Sigmoid colon (tissue), 7 donors: Measurements from ENCODE around the gene LRFN2. TPM values are rescaled to one million over a fixed set of nuclear protein-coding genes. Genes with fewer than 3 reads are reported as not detected.

Experiments used
- DNase-seq: peaks from one replicate; pipeline ENCODE4 v3.0.0-alpha.2; 2019
- H3K27ac ChIP-seq, 4 donors: fragments of 200-600 bp; sonication (generic); one replicate each; pipeline ENCODE4 v1.5.1; 2016 to 2019; ENCODE audit warnings: mild to moderate bottlenecking in 1 of 4
- H3K27me3 ChIP-seq, 3 donors: fragments of 200-600 bp; sonication (generic); one replicate each; pipeline ENCODE4 v1.5.1; 2019; ENCODE audit warnings: mild to moderate bottlenecking in 1 of 3
- H3K36me3 ChIP-seq, 4 donors: fragments of 200-600 bp; sonication (generic); one replicate each; pipeline ENCODE4 v1.5.1; 2016 to 2019
- H3K4me1 ChIP-seq, 4 donors: fragments of 200-600 bp; sonication (generic); one replicate each; pipeline ENCODE4 v1.5.1; 2017 to 2019
- H3K4me3 ChIP-seq, 4 donors: fragments of 200-600 bp; sonication (generic); one replicate each; pipeline ENCODE4 v1.5.1; 2017 to 2019; ENCODE audit warnings: mild to moderate bottlenecking in 2 of 4, moderate library complexity in 1 of 4
- H3K9me3 ChIP-seq, 4 donors: fragments of 200-600 bp in 3 of 4; sonication (generic) in 3 of 4; one replicate each; pipeline versions ENCODE4 v1.5.1 to v1.6.1; 2013 to 2019
- EP300 ChIP-seq, 4 donors: sonication (generic); formaldehyde crosslinking; IDR thresholded peaks; one replicate each; pipeline ENCODE4 v1.6.1; 2017; ENCODE audit warnings: antibody characterized with exemption in 4 of 4
- POLR2A ChIP-seq, 2 donors: fragments of 450-650 bp; IDR thresholded peaks; one replicate each; pipeline ENCODE4 v1.6.1; 2016; ENCODE audit warnings: antibody characterized with exemption in 2 of 2, mild to moderate bottlenecking in 2 of 2, moderate library complexity in 2 of 2
- POLR2AphosphoS5 ChIP-seq, 4 donors: sonication (generic); formaldehyde crosslinking; IDR thresholded peaks; one replicate each; pipeline ENCODE4 v1.6.1; 2017; ENCODE audit warnings: antibody characterized with exemption in 4 of 4
- WGBS, 2 donors: extraction: QIAGEN DNeasy Blood & Tissue Kit; methylation state at CpG; one replicate each; pipeline ENCODE4 v1.1.7; 2013; 5-methylcytosine and 5-hydroxymethylcytosine counted together
- intact Hi-C: fragments of 100-400 bp; cut with DNase I; formaldehyde crosslinking; loops from one replicate; pipeline ENCODE4 v1.15.1; 2023
- polyA plus RNA-seq, 3 donors: library from polyadenylated mRNA; stranded (reverse); fragments of 200-250 nt; gene quantifications; one replicate each; pipeline ENCODE4 v1.2.3, GENCODE V29; 2013
- total RNA-seq, 4 donors: library from RNA; depleted of rRNA; stranded (reverse); fragments of >200 nt; gene quantifications; one replicate each; pipeline ENCODE4 v1.1.0, GENCODE V29; 2016
- TF ChIP-seq, protein P1 (sequence below), 4 experiments: fragments of 450-650 bp in 3 of 4; fragments of 200-600 bp in 1 of 4; IDR thresholded peaks; one replicate each; pipeline ENCODE4 v1.5.1; 2016 to 2019; ENCODE audit warnings: antibody characterized with exemption in 4 of 4, mild to moderate bottlenecking in 3 of 4, moderate library complexity in 2 of 4
- donor health status: healthy with polysubstance abuse.
- donor health status: Bipolar disorder and iron deficiency.
- donor health status: healthy.

LRFN2 gene
- total and polyA plus RNA-seq, 7 donors: 0.10 to 0.60 (median 0.49) TPM; not detected in 4

GRCh38 chr6:40606981-40607380 is 19.8 kb upstream of the LRFN2 start:
- Histone ChIP-seq H3K4me1 (no peaks in the 10 kb centered on the region), H3K27ac (no peak overlapping the region), H3K4me3 (no peak overlapping the region), H3K9me3 (no peaks in the 10 kb centered on the region), H3K27me3 (peaks cover 0 to 5% (median 5%) of the 10 kb centered on the region in 3 donors), H3K36me3 (no peaks in the 10 kb centered on the region)
- intact Hi-C loops: no loop called here
- no peak for DNase-seq
- 81 to 88% methylated on average over 4 of the region's 4 CpGs for WGBS, 2 donors
- no peak for TF ChIP-seq EP300 (IDR thresholded peaks at IDR 0.05)
- no peak for TF ChIP-seq POLR2AphosphoS5 (IDR thresholded peaks at IDR 0.05)
- TF ChIP-seq, protein P1, sequence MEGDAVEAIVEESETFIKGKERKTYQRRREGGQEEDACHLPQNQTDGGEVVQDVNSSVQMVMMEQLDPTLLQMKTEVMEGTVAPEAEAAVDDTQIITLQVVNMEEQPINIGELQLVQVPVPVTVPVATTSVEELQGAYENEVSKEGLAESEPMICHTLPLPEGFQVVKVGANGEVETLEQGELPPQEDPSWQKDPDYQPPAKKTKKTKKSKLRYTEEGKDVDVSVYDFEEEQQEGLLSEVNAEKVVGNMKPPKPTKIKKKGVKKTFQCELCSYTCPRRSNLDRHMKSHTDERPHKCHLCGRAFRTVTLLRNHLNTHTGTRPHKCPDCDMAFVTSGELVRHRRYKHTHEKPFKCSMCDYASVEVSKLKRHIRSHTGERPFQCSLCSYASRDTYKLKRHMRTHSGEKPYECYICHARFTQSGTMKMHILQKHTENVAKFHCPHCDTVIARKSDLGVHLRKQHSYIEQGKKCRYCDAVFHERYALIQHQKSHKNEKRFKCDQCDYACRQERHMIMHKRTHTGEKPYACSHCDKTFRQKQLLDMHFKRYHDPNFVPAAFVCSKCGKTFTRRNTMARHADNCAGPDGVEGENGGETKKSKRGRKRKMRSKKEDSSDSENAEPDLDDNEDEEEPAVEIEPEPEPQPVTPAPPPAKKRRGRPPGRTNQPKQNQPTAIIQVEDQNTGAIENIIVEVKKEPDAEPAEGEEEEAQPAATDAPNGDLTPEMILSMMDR (IDR thresholded peaks at IDR 0.05): no peak
- no peak for TF ChIP-seq POLR2A (IDR thresholded peaks at IDR 0.05)

- Histone ChIP-seq H3K27ac (no peak overlapping the region), H3K4me3 (no peak overlapping the region), H3K27me3 (peaks cover 0 to 9% (median 5%) of the 10 kb centered on the region in 3 donors), H3K4me1 (no peaks in the 10 kb centered on the region), H3K36me3 (no peaks in the 10 kb centered on the region), H3K9me3 (no peaks in the 10 kb centered on the region)
- DNase-seq: no peak
- intact Hi-C loops: no loop called here
- WGBS, 2 donors: 76 to 81% methylated on average over 2 of the region's 2 CpGs
- TF ChIP-seq EP300 (IDR thresholded peaks at IDR 0.05): no peak
- TF ChIP-seq, protein P1 (IDR thresholded peaks at IDR 0.05): no peak
- no peak for TF ChIP-seq POLR2AphosphoS5 (IDR thresholded peaks at IDR 0.05)
- no peak for TF ChIP-seq POLR2A (IDR thresholded peaks at IDR 0.05)
Measured at GRCh38 chr6:40606526-40606925, 19.4 kb upstream of the LRFN2 start.

DNA sequence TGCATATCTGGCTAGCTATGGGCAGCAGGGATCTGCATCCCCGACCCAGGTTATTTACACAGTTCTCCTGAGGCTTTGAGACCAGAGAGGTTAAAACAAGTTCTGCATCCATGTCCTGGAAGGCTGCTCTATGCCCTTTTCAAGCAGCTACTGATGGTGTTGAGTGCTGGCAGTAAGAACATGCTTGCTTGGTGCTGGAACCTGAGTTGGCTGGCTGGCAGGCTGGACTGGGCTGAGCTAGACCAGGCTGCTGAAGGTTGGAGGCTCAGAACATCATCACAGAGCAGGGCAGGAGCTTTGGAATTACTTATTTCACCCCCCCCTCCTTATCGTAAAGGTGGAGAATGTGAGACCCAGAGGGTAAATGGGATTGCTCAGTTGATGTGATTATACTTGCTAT is 16.9 kb upstream of the LRFN2 start:
- no peak overlapping the region for H3K4me3 ChIP-seq
- H3K27ac ChIP-seq: no peak overlapping the region
- no peaks in the 10 kb centered on the region for H3K36me3 ChIP-seq
- TF ChIP-seq, protein P1 (IDR thresholded peaks at IDR 0.05): no peak
- no peak for TF ChIP-seq POLR2A (IDR thresholded peaks at IDR 0.05)
- no peak for TF ChIP-seq EP300 (IDR thresholded peaks at IDR 0.05)
- no peak for TF ChIP-seq POLR2AphosphoS5 (IDR thresholded peaks at IDR 0.05)
- H3K4me1 ChIP-seq: no peaks in the 10 kb centered on the region
- DNase-seq: no peak
- peaks cover 0 to 29% (median 11%) of the 10 kb centered on the region in 3 donors for H3K27me3 ChIP-seq
- H3K9me3 ChIP-seq: no peaks in the 10 kb centered on the region
- 71 to 81% methylated on average over 2 of the region's 2 CpGs for WGBS, 2 donors
- intact Hi-C loops: no loop called here

DNA sequence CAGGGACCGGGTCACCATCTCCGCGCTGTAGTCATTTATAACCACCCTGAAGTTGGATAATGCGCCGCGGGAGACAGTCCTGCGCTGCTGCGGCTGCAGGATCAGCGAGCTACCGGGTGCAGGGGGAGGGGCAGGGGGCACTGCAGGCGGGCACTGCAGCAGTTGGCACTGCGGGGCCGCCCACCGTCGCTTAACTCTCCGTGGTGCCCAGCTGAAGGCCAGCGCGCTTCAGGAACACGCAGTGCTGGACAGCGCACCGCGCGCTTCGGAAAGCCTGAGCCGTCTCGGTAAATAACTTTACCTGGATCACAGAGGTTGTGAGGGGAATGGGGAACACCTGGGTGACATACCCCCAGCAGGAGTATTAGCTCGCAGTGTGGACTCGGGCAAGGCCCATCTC is 12.4 kb upstream of the LRFN2 start:
- H3K27me3 ChIP-seq: peaks cover 0 to 42% (median 11%) of the 10 kb centered on the region in 3 donors
- no peaks in the 10 kb centered on the region for H3K4me1 ChIP-seq
- no peaks in the 10 kb centered on the region for H3K36me3 ChIP-seq
- no peak for DNase-seq
- intact Hi-C loops: no loop called here
- no peak overlapping the region for H3K27ac ChIP-seq
- H3K9me3 ChIP-seq: no peaks in the 10 kb centered on the region
- 20 to 27% methylated on average over 28 of the region's 28 CpGs for WGBS, 2 donors
- TF ChIP-seq POLR2A (IDR thresholded peaks at IDR 0.05) (no peak), EP300 (IDR thresholded peaks at IDR 0.05) (no peak), POLR2AphosphoS5 (IDR thresholded peaks at IDR 0.05) (no peak)
- TF ChIP-seq, protein P1 (IDR thresholded peaks at IDR 0.05): no peak
- H3K4me3 ChIP-seq: no peak overlapping the region

DNA sequence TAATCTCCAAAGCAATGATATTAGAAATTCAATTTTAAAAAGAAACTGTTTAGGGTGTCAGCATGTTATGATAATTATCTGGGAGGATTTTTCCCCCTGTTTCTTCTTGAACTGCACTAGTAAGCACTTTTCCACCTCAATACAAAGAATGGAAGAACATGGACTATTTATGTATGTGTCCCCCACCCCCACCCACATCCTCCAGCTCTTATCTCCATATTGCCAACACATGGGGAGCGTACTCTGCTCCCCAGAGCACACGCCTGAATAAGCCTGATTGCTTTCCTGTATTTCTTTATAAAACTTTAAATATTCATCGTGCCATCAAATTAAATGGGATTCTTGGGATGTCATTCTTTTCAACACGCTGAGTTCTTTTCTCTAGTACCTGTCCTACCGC is 11.4 kb upstream of the LRFN2 start:
- Histone ChIP-seq H3K4me3 (no peak overlapping the region), H3K27me3 (peaks cover 0 to 42% (median 11%) of the 10 kb centered on the region in 3 donors), H3K4me1 (no peaks in the 10 kb centered on the region), H3K36me3 (no peaks in the 10 kb centered on the region), H3K9me3 (no peaks in the 10 kb centered on the region), H3K27ac (no peak overlapping the region)
- WGBS, 2 donors: 82 to 85% methylated on average over 5 of the region's 5 CpGs
- no peak for TF ChIP-seq POLR2AphosphoS5 (IDR thresholded peaks at IDR 0.05)
- no peak for TF ChIP-seq POLR2A (IDR thresholded peaks at IDR 0.05)
- TF ChIP-seq, protein P1 (IDR thresholded peaks at IDR 0.05): no peak
- TF ChIP-seq EP300 (IDR thresholded peaks at IDR 0.05): no peak
- intact Hi-C loops: no loop called here
- DNase-seq: no peak
